Measurements from ENCODE around the gene DIP2C. TPM values are rescaled to one million over a fixed set of nuclear protein-coding genes. Genes with fewer than 3 reads are reported as not detected.

DIP2C gene
- polyA plus RNA-seq, 3 donors = 0.11 TPM; not detected in 2

DNA sequence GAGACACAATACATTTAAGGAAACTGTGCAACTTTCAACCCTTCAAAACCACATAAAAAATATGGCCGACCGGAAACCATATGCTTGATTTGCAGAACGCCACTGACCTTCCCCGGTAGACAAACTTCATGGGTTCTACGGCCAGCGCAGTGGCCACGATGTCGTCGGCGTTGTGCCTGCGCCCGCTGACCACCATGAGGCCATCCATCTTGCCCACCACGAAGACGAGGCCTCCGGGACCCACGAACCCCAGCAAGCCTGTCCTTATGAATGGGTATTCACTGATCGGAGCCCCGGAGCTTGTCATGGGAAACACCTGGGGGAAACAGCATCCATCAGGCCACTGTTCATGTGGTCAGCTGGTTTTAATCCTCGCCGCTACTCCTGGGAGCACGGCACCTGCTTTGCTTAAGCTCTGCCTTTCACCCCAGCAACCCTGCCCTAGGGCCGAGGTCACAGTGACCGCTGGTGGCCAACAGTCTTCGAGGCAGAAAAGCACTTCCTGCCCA lies 325.1 kb downstream of the DIP2C start:
- no peak overlapping the region for H3K27ac ChIP-seq (ENCODE audit: low read depth in 1 of 2, low read length in 2 of 2)
- H3K9ac ChIP-seq (ENCODE audit: insufficient read depth, low read length, poor library complexity, severe bottlenecking) = no peak overlapping the region
- no peak overlapping the region for H2AFZ ChIP-seq (ENCODE audit: insufficient read depth, low read depth, low read length, poor library complexity, severe bottlenecking)
- Mint-ChIP-seq H3K4me1 (no peaks in the 10 kb centered on the region), H3K36me3 (no peaks in the 10 kb centered on the region), H3K4me3 (no peak overlapping the region), H3K27me3 (ENCODE audit: low read depth in 3 of 3) (peaks cover 0 to 11% (median 1%) of the 10 kb centered on the region in 3 donors), H3K27ac (no peak overlapping the region), H3K9me3 (no peaks in the 10 kb centered on the region)
- H3K36me3 ChIP-seq (replicated peaks in 1 of 2; ENCODE audit: control insufficient read depth in 1 of 2, insufficient read depth in 2 of 2, low read length in 2 of 2) = no peaks in the 10 kb centered on the region
- no peaks in the 10 kb centered on the region for H4K20me1 ChIP-seq (ENCODE audit: insufficient read depth, low read length)
- no peak for DNase-seq
- 98% methylated on average over 24 of the region's 24 CpGs for WGBS (ENCODE audit: insufficient coverage)
- H3K4me1 ChIP-seq (ENCODE audit: control insufficient read depth in 1 of 2, insufficient read depth in 2 of 2, low read length in 2 of 2) = no peaks in the 10 kb centered on the region
- no peaks in the 10 kb centered on the region for H3K79me2 ChIP-seq (ENCODE audit: insufficient read depth, low read length)
- H3K27me3 ChIP-seq (ENCODE audit: control insufficient read depth in 2 of 2, insufficient read depth in 2 of 2, low read length in 2 of 2) = no peaks in the 10 kb centered on the region
- H3K4me2 ChIP-seq (replicated peaks; ENCODE audit: extremely low read depth, low read length, poor library complexity, severe bottlenecking) = no peak overlapping the region
- H3K9me3 ChIP-seq (replicated peaks in 1 of 2; ENCODE audit: control insufficient read depth in 1 of 2, insufficient read depth in 1 of 2, low read length in 2 of 2) = no peaks in the 10 kb centered on the region
- TF ChIP-seq, protein P1, sequence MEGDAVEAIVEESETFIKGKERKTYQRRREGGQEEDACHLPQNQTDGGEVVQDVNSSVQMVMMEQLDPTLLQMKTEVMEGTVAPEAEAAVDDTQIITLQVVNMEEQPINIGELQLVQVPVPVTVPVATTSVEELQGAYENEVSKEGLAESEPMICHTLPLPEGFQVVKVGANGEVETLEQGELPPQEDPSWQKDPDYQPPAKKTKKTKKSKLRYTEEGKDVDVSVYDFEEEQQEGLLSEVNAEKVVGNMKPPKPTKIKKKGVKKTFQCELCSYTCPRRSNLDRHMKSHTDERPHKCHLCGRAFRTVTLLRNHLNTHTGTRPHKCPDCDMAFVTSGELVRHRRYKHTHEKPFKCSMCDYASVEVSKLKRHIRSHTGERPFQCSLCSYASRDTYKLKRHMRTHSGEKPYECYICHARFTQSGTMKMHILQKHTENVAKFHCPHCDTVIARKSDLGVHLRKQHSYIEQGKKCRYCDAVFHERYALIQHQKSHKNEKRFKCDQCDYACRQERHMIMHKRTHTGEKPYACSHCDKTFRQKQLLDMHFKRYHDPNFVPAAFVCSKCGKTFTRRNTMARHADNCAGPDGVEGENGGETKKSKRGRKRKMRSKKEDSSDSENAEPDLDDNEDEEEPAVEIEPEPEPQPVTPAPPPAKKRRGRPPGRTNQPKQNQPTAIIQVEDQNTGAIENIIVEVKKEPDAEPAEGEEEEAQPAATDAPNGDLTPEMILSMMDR (IDR thresholded peaks at IDR 0.05) = no peak
- intact Hi-C loops (cut with micrococcal nuclease) = no loop called here
- H3K4me3 ChIP-seq (replicated peaks in 1 of 3; ENCODE audit: low read depth in 2 of 3, low read length in 3 of 3) = no peak overlapping the region

DNA sequence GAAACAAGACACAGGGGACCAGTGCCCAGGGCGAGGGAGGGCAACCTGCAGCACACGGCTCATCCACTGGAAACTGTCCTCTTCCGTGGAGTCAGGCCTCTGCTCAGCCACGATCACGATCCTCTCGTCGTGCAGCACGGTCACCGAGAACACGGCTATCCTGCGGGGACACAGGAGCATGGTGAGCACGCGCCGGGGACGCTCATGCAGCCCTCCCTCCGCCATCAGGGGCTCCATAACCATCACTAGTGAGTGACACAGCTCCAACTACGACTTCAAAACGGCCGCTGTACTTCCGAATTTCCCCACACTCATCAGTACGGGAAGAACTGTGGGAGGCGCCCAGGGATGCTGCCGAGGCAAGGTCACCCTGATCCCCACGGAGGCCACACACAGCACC lies 326.3 kb downstream of the DIP2C start:
- DNase-seq = no peak
- H3K4me1 Mint-ChIP-seq = no peaks in the 10 kb centered on the region
- H2AFZ ChIP-seq (ENCODE audit: insufficient read depth, low read depth, low read length, poor library complexity, severe bottlenecking) = no peak overlapping the region
- no peaks in the 10 kb centered on the region for H3K79me2 ChIP-seq (ENCODE audit: insufficient read depth, low read length)
- H3K9me3 ChIP-seq (replicated peaks in 1 of 2; ENCODE audit: control insufficient read depth in 1 of 2, insufficient read depth in 1 of 2, low read length in 2 of 2) = no peaks in the 10 kb centered on the region
- 92% methylated on average over 24 of the region's 24 CpGs for WGBS (ENCODE audit: insufficient coverage)
- H3K9me3 Mint-ChIP-seq = no peaks in the 10 kb centered on the region
- no peaks in the 10 kb centered on the region for H3K27me3 ChIP-seq (ENCODE audit: control insufficient read depth in 2 of 2, insufficient read depth in 2 of 2, low read length in 2 of 2)
- no peak overlapping the region for H3K4me3 ChIP-seq (replicated peaks in 1 of 3; ENCODE audit: low read depth in 2 of 3, low read length in 3 of 3)
- H3K36me3 Mint-ChIP-seq = no peaks in the 10 kb centered on the region
- peaks cover 0 to 4% (median 1%) of the 10 kb centered on the region in 3 donors for H3K27me3 Mint-ChIP-seq (ENCODE audit: low read depth in 3 of 3)
- TF ChIP-seq, protein P1 (IDR thresholded peaks at IDR 0.05) = no peak
- H3K4me1 ChIP-seq (ENCODE audit: control insufficient read depth in 1 of 2, insufficient read depth in 2 of 2, low read length in 2 of 2) = no peaks in the 10 kb centered on the region
- H3K27ac ChIP-seq (ENCODE audit: low read depth in 1 of 2, low read length in 2 of 2) = no peak overlapping the region
- intact Hi-C loops (cut with micrococcal nuclease) = no loop called here
- no peak overlapping the region for H3K27ac Mint-ChIP-seq
- H4K20me1 ChIP-seq (ENCODE audit: insufficient read depth, low read length) = no peaks in the 10 kb centered on the region
- H3K9ac ChIP-seq (ENCODE audit: insufficient read depth, low read length, poor library complexity, severe bottlenecking) = no peak overlapping the region
- no peak overlapping the region for H3K4me3 Mint-ChIP-seq
- H3K4me2 ChIP-seq (replicated peaks; ENCODE audit: extremely low read depth, low read length, poor library complexity, severe bottlenecking) = no peak overlapping the region
- no peaks in the 10 kb centered on the region for H3K36me3 ChIP-seq (replicated peaks in 1 of 2; ENCODE audit: control insufficient read depth in 1 of 2, insufficient read depth in 2 of 2, low read length in 2 of 2)

Data from CD14-positive monocyte (primary cell).